Tibial nerve (tissue), 4 donors: ENCODE results near the gene SLC12A1. TPM values are rescaled to one million over a fixed set of nuclear protein-coding genes. Genes with fewer than 3 reads are reported as not detected.

Experiments used
- DNase-seq, 2 donors: peaks; one replicate each; pipeline ENCODE4 v3.0.0-alpha.2; 2019; ENCODE audit warnings: low spot score in 2 of 2
- H3K27ac ChIP-seq, 4 donors: fragments of 200-600 bp; sonication (generic) in 3 of 4; one replicate each; pipeline ENCODE4 v1.5.1; 2017 to 2019; ENCODE audit warnings: mild to moderate bottlenecking in 1 of 4
- H3K27me3 ChIP-seq, 2 donors: fragments of 200-600 bp; sonication (generic) in 1 of 2; one replicate each; pipeline versions ENCODE4 v1.5.1 to v1.6.0; 2017 to 2019
- H3K36me3 ChIP-seq, 3 donors: fragments of 200-600 bp; sonication (generic); one replicate each; pipeline ENCODE4 v1.5.1; 2018 to 2019
- H3K4me1 ChIP-seq, 4 donors: fragments of 200-600 bp; sonication (generic) in 3 of 4; one replicate each; pipeline ENCODE4 v1.5.1; 2017 to 2019
- H3K4me3 ChIP-seq, 4 donors: fragments of 200-600 bp; sonication (generic) in 3 of 4; one replicate each; pipeline ENCODE4 v1.5.1; 2017 to 2019; ENCODE audit warnings: mild to moderate bottlenecking in 1 of 4, moderate library complexity in 1 of 4
- H3K9me3 ChIP-seq, 4 donors: fragments of 200-600 bp; sonication (generic) in 3 of 4; one replicate each; pipeline ENCODE4 v1.5.1; 2017 to 2019
- CTCF ChIP-seq, 5 experiments: fragments of 200-600 bp in 3 of 5; fragments of 450-650 bp in 2 of 5; sonication (generic) in 3 of 5; IDR thresholded peaks; one replicate each; pipeline ENCODE4 v1.5.1; 2016 to 2019; ENCODE audit warnings: antibody characterized with exemption in 5 of 5, mild to moderate bottlenecking in 3 of 5, moderate library complexity in 2 of 5
- EP300 ChIP-seq, 2 donors: sonication (generic); formaldehyde crosslinking; IDR thresholded peaks; one replicate each; pipeline ENCODE4 v1.6.1; 2017; ENCODE audit warnings: antibody characterized with exemption in 2 of 2, mild to moderate bottlenecking in 1 of 2
- POLR2A ChIP-seq, 2 donors: fragments of 450-650 bp; IDR thresholded peaks; one replicate each; pipeline ENCODE4 v1.6.1; 2017; ENCODE audit warnings: antibody characterized with exemption in 2 of 2, mild to moderate bottlenecking in 2 of 2, moderate library complexity in 2 of 2
- WGBS, 2 donors: methylation state at CpG; one replicate each; pipeline ENCODE4 v1.1.5; 2018; 5-methylcytosine and 5-hydroxymethylcytosine counted together
- total RNA-seq, 4 donors: library from RNA; depleted of rRNA; stranded (reverse); fragments of >200 nt; gene quantifications; one replicate each; pipeline ENCODE4 v1.1.0, GENCODE V29; 2016

Gene SLC12A1
- total RNA-seq, 4 donors from 2014 or later = not detected

GRCh38 chr15:48330105-48330785, 124.1 kb downstream of the SLC12A1 start:
- no peaks in the 10 kb centered on the region for H3K27me3 ChIP-seq
- no peaks in the 10 kb centered on the region for H3K9me3 ChIP-seq
- no peak for DNase-seq
- peak overlapping the region; percentile 93 to 99 (median 98) for H3K27ac ChIP-seq
- WGBS, 2 donors = 12 to 15% methylated on average over 11 of the region's 11 CpGs
- TF ChIP-seq POLR2A (IDR thresholded peaks at IDR 0.05) (no peak), CTCF (IDR thresholded peaks at IDR 0.05) (no peak), EP300 (IDR thresholded peaks at IDR 0.05) (no peak)
- H3K4me1 ChIP-seq = peaks cover 0 to 30% (median 10%) of the 10 kb centered on the region in 4 donors
- peaks cover 0 to 15% (median 0%) of the 10 kb centered on the region in 3 donors for H3K36me3 ChIP-seq
- H3K4me3 ChIP-seq = peak overlapping the region; percentile 83 to 95 (median 90)

GRCh38 chr15:48330855-48331795, 125.0 kb downstream of the SLC12A1 start, which contains the start of gene DUT:
Gene DUT (plus strand): TSS chr15:48331429. CDS start chr15:48331516, 87 bp downstream.
- Histone ChIP-seq H3K9me3 (no peaks in the 10 kb centered on the region), H3K27ac (peak within 1 kb of the TSS; percentile 93 to 99 (median 98)), H3K36me3 (peaks cover 0 to 23% (median 0%) of the 10 kb centered on the region in 3 donors), H3K4me1 (peaks cover 0 to 30% (median 10%) of the 10 kb centered on the region in 4 donors), H3K4me3 (peak within 1 kb of the TSS; percentile 83 to 95 (median 90)), H3K27me3 (no peaks in the 10 kb centered on the region)
- DNase-seq = peak; percentile 78 to 79
- peak; percentile 22 to 98 for TF ChIP-seq EP300 (IDR thresholded peaks at IDR 0.05)
- TF ChIP-seq POLR2A (IDR thresholded peaks at IDR 0.05) = peak in 1 of 2 donors; percentile 91
- TF ChIP-seq CTCF (IDR thresholded peaks at IDR 0.05) = peak in 1 of 5 experiments; percentile 37
- 0 to 1% methylated on average over 41 of the region's 89 CpGs for WGBS, 2 donors

- H3K4me3 ChIP-seq = peak overlapping the region; percentile 83 to 95 (median 90)
- H3K9me3 ChIP-seq = no peaks in the 10 kb centered on the region
- H3K27ac ChIP-seq = peak overlapping the region; percentile 93 to 99 (median 98)
- peaks cover 0 to 32% (median 0%) of the 10 kb centered on the region in 3 donors for H3K36me3 ChIP-seq
- H3K4me1 ChIP-seq = peaks cover 0 to 30% (median 10%) of the 10 kb centered on the region in 4 donors
- TF ChIP-seq POLR2A (IDR thresholded peaks at IDR 0.05) = no peak
- no peak for TF ChIP-seq EP300 (IDR thresholded peaks at IDR 0.05)
- no peaks in the 10 kb centered on the region for H3K27me3 ChIP-seq
- WGBS, 2 donors = 0 to 1% methylated on average over 36 to 37 of the region's 64 CpGs
- DNase-seq = peak; percentile 50 to 64
These were observed 125.9 kb downstream of the SLC12A1 start for GRCh38 chr15:48331796-48332641.

GRCh38 chr15:48332642-48333034, 126.5 kb downstream of the SLC12A1 start:
- TF ChIP-seq EP300 (IDR thresholded peaks at IDR 0.05) = no peak
- no peak for TF ChIP-seq CTCF (IDR thresholded peaks at IDR 0.05)
- no peak for TF ChIP-seq POLR2A (IDR thresholded peaks at IDR 0.05)
- H3K4me3 ChIP-seq = peak overlapping the region in 3 of 4 donors; percentile 83 to 95 (median 88)
- H3K27me3 ChIP-seq = no peaks in the 10 kb centered on the region
- H3K4me1 ChIP-seq = peaks cover 0 to 30% (median 10%) of the 10 kb centered on the region in 4 donors
- H3K36me3 ChIP-seq = peaks cover 0 to 38% (median 0%) of the 10 kb centered on the region in 3 donors
- H3K27ac ChIP-seq = no peak overlapping the region
- WGBS, 2 donors = 30 to 39% methylated on average over 9 of the region's 9 CpGs
- DNase-seq = no peak
- H3K9me3 ChIP-seq = no peaks in the 10 kb centered on the region

- Histone ChIP-seq H3K4me3 (no peak overlapping the region), H3K9me3 (no peaks in the 10 kb centered on the region), H3K27me3 (no peaks in the 10 kb centered on the region), H3K27ac (no peak overlapping the region), H3K4me1 (peaks cover 0 to 30% (median 10%) of the 10 kb centered on the region in 4 donors), H3K36me3 (peaks cover 0 to 47% (median 0%) of the 10 kb centered on the region in 3 donors)
- no peak for TF ChIP-seq POLR2A (IDR thresholded peaks at IDR 0.05)
- TF ChIP-seq EP300 (IDR thresholded peaks at IDR 0.05) = no peak
- WGBS, 2 donors = 25 to 27% methylated on average over 4 of the region's 4 CpGs
- no peak for DNase-seq
These were observed 127.4 kb downstream of the SLC12A1 start for GRCh38 chr15:48333540-48333939.
